Astrocyte (in vitro differentiated cells and primary cell): ENCODE measurements around the gene DCAF6.

Experiments used
- CTCF ChIP-seq: IDR thresholded peaks from 2 replicates; pipeline ENCODE4 v1.5.1; 2011; ENCODE audit warnings: low read depth, mild to moderate bottlenecking, inconsistent platforms, low read length, moderate library complexity; ENCODE audit not compliant: insufficient read depth
- EZH2 ChIP-seq: IDR thresholded peaks from 2 replicates; pipeline ENCODE4 v1.6.1; 2012; ENCODE audit warnings: mild to moderate bottlenecking, low read length, inconsistent platforms; ENCODE audit not compliant: insufficient read depth

DNA sequence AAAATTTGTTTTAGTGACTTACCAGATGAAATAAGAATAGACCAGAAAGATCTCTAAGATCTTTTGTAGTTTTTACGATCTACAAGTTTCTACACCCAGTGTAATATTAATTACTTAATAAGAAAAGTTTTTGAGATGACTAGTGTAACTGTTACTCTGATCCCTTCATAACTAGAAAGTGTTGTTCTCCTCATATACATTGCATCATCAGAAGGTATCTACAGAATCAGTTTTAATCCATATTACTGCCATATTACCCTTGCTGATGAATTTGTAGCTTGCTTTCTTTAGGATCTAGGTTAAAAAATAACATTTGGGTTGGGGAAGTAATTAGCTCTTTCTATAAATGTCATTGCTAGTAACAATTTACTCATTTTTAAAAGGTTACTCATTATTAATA is 127.7 kb downstream of the DCAF6 start:
- no peak for TF ChIP-seq CTCF
- no peak for TF ChIP-seq EZH2
